Activated B cell treated with CpG ODN at 0.5 μM for 24 hours (primary cell): ENCODE measurements around the gene RYR1. TPM values are rescaled to one million over a fixed set of nuclear protein-coding genes. Genes with fewer than 3 reads are reported as not detected.

ENCODE experiments used
- ATAC-seq: fragments of 200-7000 bp; cut with Tn5 transposase; one replicate; pipeline ENCODE4 v1.10.0; 2021; ENCODE audit warnings: low read depth, mild to moderate bottlenecking, moderate library complexity
- CTCF ChIA-PET: fragments of 350-600 bp; sonication (Branson Sonifier 250); formaldehyde crosslinking; loops from one replicate; lab custom pipeline; 2021; ENCODE audit warnings: antibody characterized with exemption; lab: Charles Lee
- POLR2A ChIA-PET: fragments of 350-600 bp; sonication (Branson Sonifier 250); formaldehyde crosslinking; loops from one replicate; lab custom pipeline; 2021; ENCODE audit warnings: antibody characterized with exemption; lab: Charles Lee
- DNase-seq: peaks from one replicate; pipeline ENCODE4 v3.0.0; 2022
- H3K27ac Mint-ChIP-seq: one replicate; pipeline ENCODE4 v1.8.0; 2020; ENCODE audit warnings: mixed read lengths
- H3K27me3 Mint-ChIP-seq: one replicate; pipeline ENCODE4 v1.8.0; 2021; ENCODE audit warnings: mixed read lengths
- H3K36me3 Mint-ChIP-seq: one replicate; pipeline ENCODE4 v1.8.0; 2021; ENCODE audit warnings: low read depth, mixed read lengths
- H3K4me1 Mint-ChIP-seq: one replicate; pipeline ENCODE4 v1.8.0; 2021; ENCODE audit warnings: mixed read lengths
- H3K4me3 Mint-ChIP-seq: one replicate; pipeline ENCODE4 v1.8.0; 2020; ENCODE audit warnings: mild to moderate bottlenecking, mixed read lengths
- H3K9me3 Mint-ChIP-seq: one replicate; pipeline ENCODE4 v1.8.0; 2020; ENCODE audit warnings: mixed read lengths
- intact Hi-C: fragments of 100-400 bp; cut with micrococcal nuclease; formaldehyde crosslinking; loops from one replicate; pipeline ENCODE4 v1.15.1; 2024
- total RNA-seq: library from RNA; stranded (reverse); gene quantifications from 2 replicates; pipeline ENCODE4 v1.2.3, GENCODE V29; 2022
- TF ChIP-seq, protein P1 (sequence below): fragments of 200-600 bp; IDR thresholded peaks from one replicate; pipeline ENCODE4 v1.8.0; 2022; ENCODE audit warnings: antibody characterized with exemption, mild to moderate bottlenecking

Gene RYR1
- total RNA-seq, 1 donor from 2014 or later, result 4.1 TPM

GRCh38 chr19:38400361-38400760 is 33.1 kb upstream of the RYR1 start:
- peaks cover 5% of the 10 kb centered on the region for H3K36me3 Mint-ChIP-seq
- ChIA-PET POLR2A (no interaction called here), CTCF (no interaction called here)
- no peaks in the 10 kb centered on the region for H3K9me3 Mint-ChIP-seq
- no peak for DNase-seq
- H3K4me3 Mint-ChIP-seq, result no peak overlapping the region
- H3K4me1 Mint-ChIP-seq, result peaks cover 25% of the 10 kb centered on the region
- H3K27ac Mint-ChIP-seq, result no peak overlapping the region
- intact Hi-C loops, result loop anchor here (5.0 kb wide), 1 partner anchor 503 kb away; no protein-coding TSS in a partner anchor
- no peak for ATAC-seq
- TF ChIP-seq, protein P1, sequence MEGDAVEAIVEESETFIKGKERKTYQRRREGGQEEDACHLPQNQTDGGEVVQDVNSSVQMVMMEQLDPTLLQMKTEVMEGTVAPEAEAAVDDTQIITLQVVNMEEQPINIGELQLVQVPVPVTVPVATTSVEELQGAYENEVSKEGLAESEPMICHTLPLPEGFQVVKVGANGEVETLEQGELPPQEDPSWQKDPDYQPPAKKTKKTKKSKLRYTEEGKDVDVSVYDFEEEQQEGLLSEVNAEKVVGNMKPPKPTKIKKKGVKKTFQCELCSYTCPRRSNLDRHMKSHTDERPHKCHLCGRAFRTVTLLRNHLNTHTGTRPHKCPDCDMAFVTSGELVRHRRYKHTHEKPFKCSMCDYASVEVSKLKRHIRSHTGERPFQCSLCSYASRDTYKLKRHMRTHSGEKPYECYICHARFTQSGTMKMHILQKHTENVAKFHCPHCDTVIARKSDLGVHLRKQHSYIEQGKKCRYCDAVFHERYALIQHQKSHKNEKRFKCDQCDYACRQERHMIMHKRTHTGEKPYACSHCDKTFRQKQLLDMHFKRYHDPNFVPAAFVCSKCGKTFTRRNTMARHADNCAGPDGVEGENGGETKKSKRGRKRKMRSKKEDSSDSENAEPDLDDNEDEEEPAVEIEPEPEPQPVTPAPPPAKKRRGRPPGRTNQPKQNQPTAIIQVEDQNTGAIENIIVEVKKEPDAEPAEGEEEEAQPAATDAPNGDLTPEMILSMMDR, result no peak
- H3K27me3 Mint-ChIP-seq, result peaks cover 19% of the 10 kb centered on the region

GRCh38 chr19:38401148-38401547 is 32.3 kb upstream of the RYR1 start:
- no peak overlapping the region for H3K4me3 Mint-ChIP-seq
- no peaks in the 10 kb centered on the region for H3K9me3 Mint-ChIP-seq
- ChIA-PET CTCF (interaction anchor here (2.8 kb wide), 1 partner anchor 13 kb away, joined by 25 read pairs; the partner anchor contains the start of genes GGN and SPRED3), POLR2A (interaction anchor here (0.6 kb wide), 1 partner anchor 159 kb away, joined by 4 read pairs; no protein-coding TSS in a partner anchor)
- H3K27me3 Mint-ChIP-seq, result peaks cover 19% of the 10 kb centered on the region
- TF ChIP-seq, protein P1, result no peak
- no peak for ATAC-seq
- peaks cover 7% of the 10 kb centered on the region for H3K36me3 Mint-ChIP-seq
- DNase-seq, result no peak
- intact Hi-C loops, result loop anchor here (5.0 kb wide), 1 partner anchor 504 kb away; no protein-coding TSS in a partner anchor
- peaks cover 25% of the 10 kb centered on the region for H3K4me1 Mint-ChIP-seq
- H3K27ac Mint-ChIP-seq, result no peak overlapping the region

DNA sequence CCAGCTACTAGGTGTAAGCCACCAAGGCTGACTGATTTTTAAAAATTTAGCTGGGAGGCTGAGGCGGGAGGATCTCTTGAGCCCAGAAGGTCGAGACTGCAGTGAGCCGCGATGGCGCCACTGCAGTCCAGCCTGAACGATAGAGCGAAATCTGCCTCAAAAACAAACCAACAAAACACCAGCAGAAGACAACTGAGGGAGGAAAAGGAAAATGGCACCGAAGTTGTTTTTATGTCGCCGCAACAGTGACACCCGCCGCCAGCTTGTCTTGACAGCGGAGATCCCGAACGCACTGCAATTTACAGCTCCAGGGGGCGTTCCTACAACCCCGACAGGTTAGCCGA is 30.9 kb upstream of the RYR1 start:
- ATAC-seq, result no peak
- H3K27me3 Mint-ChIP-seq, result peaks cover 6% of the 10 kb centered on the region
- no peak for DNase-seq

GRCh38 chr19:38402967-38403674 is 30.4 kb upstream of the RYR1 start, which contains the start of gene FAM98C:
FAM98C (plus strand) TSS chr19:38403093; CDS start chr19:38403154, 61 bp downstream.
- H3K4me3 Mint-ChIP-seq, result peak within 1 kb of the TSS; percentile 91
- TF ChIP-seq, protein P1, result peak; percentile 98

More for the DNA sequence above, 30.9 kb upstream of the RYR1 start:
- H3K4me1 Mint-ChIP-seq, result peaks cover 22% of the 10 kb centered on the region
- POLR2A ChIA-PET, result interaction anchor here (0.6 to 3.2 kb wide), 30 partner anchors 8 to 1033 kb away, joined by 3 to 45 read pairs (median 5); partner anchors contain the start of genes ACTN4, CATSPERG, ECH1 and EIF3K
- peak overlapping the region; percentile 91 for H3K4me3 Mint-ChIP-seq
- H3K36me3 Mint-ChIP-seq, result peaks cover 15% of the 10 kb centered on the region
- no peaks in the 10 kb centered on the region for H3K9me3 Mint-ChIP-seq
- TF ChIP-seq, protein P1, result no peak
- peak overlapping the region; percentile 80 for H3K27ac Mint-ChIP-seq
- intact Hi-C loops, result loop anchor here (2.0 to 5.0 kb wide), 3 partner anchors 104 to 505 kb away; no protein-coding TSS in a partner anchor
- CTCF ChIA-PET, result interaction anchor here (0.7 to 4.5 kb wide), 52 partner anchors 8 to 531 kb away, joined by 3 to 80 read pairs (median 4); partner anchors contain the start of genes ACTN4, EIF3K, GGN and MAP4K1

More at GRCh38 chr19:38402967-38403674, 30.4 kb upstream of the RYR1 start, which contains the start of gene FAM98C:
- intact Hi-C loops, result loop anchor here (1.0 to 5.0 kb wide), 14 partner anchors 14 to 527 kb away; partner anchors contain the start of genes MRPS12, PSMD8, RASGRP4 and SARS2
- Mint-ChIP-seq H3K9me3 (no peaks in the 10 kb centered on the region), H3K27me3 (peaks cover 6% of the 10 kb centered on the region), H3K36me3 (peaks cover 18% of the 10 kb centered on the region), H3K27ac (peak within 1 kb of the TSS; percentile 90), H3K4me1 (peaks cover 22% of the 10 kb centered on the region)
- CTCF ChIA-PET, result interaction anchor here (0.6 to 4.5 kb wide), 54 partner anchors 9 to 530 kb away, joined by 3 to 80 read pairs (median 4); partner anchors contain the start of genes ACTN4, EIF3K, GGN and MAP4K1
- POLR2A ChIA-PET, result interaction anchor here (0.6 to 3.2 kb wide), 32 partner anchors 9 to 1033 kb away, joined by 3 to 45 read pairs (median 4); partner anchors contain the start of genes ACTN4, CATSPERG, ECH1 and EIF3K
- ATAC-seq (peak; percentile 97), DNase-seq (peak; percentile 99)
